ENCODE results near the gene MBD6.

The MBD6 gene

DNA sequence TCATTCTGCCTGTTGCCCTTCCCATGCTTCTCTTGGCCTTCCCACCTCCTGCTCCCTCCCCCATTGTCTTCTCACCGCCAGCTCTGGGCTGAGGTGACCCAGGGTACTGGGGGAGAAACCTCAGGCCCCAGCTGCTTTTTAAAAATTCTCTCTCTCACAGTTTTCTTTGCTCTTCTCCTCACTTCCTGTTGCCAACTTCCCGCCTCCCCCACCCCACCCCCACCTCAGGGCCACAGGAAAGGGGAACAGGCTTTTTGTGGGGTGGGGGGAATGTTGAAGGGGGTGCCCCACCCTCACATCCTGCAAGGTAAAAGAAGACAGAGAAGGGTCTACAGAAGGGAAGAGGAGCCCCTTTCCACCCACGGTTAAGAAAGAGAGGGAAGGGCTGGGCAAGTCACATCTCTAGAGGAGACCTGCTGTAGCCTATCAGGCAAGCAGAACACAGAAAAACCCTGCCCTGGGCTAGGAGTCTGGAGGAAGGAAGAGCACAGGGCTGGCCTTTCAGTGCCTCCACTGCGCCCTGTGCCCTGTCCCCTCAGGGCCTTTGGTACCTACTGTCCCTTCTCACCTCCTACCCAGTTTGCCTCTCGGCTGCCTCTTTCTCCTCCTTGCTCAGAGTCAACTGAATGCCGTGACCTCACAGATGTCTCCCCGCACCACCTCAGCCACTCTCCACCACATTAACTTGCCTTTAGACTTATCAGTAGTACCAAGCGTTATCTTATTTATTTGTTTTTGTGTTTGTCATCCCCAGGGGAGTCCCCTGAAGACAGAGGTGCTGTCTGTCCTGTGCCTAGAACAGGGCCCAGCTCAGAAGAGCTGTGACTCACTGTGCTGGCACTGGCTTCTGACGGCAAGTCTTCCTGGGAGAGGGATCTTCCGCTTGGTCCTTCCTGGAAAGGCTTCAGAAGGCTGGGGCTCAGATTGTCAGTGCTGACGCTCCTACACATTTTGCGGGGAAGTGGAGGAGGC lies 44.6 kb upstream of the MBD6 start:
- peak overlapping the region; percentile 81 for H3K27ac ChIP-seq (ENCODE audit: low read length)
- peaks cover 0 to 14% of the 10 kb centered on the region in 2 donors for H3K4me1 ChIP-seq (ENCODE audit: control insufficient read depth in 1 of 2, insufficient read depth in 2 of 2, low read length in 2 of 2)
- no peaks in the 10 kb centered on the region for H3K9me3 ChIP-seq (ENCODE audit: control insufficient read depth in 1 of 2, low read length in 2 of 2)
- no peaks in the 10 kb centered on the region for H3K36me3 ChIP-seq (ENCODE audit: control insufficient read depth in 1 of 2, insufficient read depth in 2 of 2, low read length in 2 of 2)
- H3K27me3 ChIP-seq (ENCODE audit: low read depth, low read length), result peaks cover 4% of the 10 kb centered on the region
- peak overlapping the region; percentile 5 to 65 for H3K4me3 ChIP-seq (ENCODE audit: low read depth in 1 of 2, low read length in 2 of 2)

DNA sequence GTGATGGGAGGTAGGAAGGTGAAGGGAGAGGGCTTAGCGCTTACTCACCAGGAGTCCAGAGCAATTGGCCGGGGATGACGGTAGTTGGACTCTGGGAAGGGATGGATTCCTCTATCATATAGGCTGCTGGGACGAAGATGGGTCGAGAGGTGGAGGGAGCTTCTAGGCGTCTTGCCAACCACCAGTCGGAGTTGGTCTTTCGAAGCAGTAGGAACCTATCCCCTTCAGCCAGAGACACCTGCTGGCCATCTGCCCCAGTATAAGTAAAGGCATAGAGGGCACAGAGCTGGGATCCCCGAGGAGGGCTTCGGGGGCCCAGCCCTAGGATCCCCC lies 43.6 kb upstream of the MBD6 start:
- H3K27me3 ChIP-seq (ENCODE audit: low read depth, low read length), result peaks cover 4% of the 10 kb centered on the region
- peak overlapping the region; percentile 81 for H3K27ac ChIP-seq (ENCODE audit: low read length)
- no peaks in the 10 kb centered on the region for H3K36me3 ChIP-seq (ENCODE audit: control insufficient read depth in 1 of 2, insufficient read depth in 2 of 2, low read length in 2 of 2)
- H3K4me3 ChIP-seq (ENCODE audit: low read depth in 1 of 2, low read length in 2 of 2), result peak overlapping the region in 1 of 2 donors; percentile 16
- H3K9me3 ChIP-seq (ENCODE audit: control insufficient read depth in 1 of 2, low read length in 2 of 2), result no peaks in the 10 kb centered on the region
- H3K4me1 ChIP-seq (ENCODE audit: control insufficient read depth in 1 of 2, insufficient read depth in 2 of 2, low read length in 2 of 2), result peaks cover 0 to 14% of the 10 kb centered on the region in 2 donors

DNA sequence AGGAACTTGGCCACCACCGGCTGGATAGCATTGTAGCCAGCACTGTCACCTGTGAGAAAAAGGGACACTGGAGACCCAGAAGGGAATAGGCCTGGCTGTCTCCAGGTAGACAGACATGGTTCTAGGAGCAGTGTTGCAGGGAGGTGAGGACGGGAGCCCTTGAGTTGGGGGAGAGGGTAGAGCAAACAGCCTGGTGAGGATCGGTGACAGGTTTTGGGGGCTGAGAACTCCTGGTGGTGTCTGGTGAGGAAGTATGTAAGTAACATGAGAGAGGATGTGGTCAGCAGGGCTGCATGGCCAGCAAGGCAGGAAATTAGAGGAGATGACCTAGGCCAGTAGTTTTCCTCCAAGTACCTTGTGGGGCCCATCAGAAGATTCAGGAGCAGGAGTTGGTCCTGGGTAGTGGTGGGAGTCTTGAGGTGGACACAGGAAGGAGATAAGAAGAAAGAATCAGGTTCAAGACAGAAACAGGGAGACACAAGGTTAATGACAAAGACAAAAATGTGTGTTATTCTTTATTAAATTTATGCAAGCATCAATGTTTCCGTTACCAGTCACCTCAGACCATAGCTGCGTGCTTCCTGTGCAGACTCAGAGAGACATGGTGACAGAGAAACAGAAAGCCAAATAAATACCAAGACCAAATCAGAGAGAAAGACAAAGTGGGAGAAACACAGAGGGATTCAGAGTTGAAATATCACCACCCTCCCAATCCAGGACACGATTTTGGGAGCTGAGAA lies 43.1 kb upstream of the MBD6 start, which contains the start of gene ARHGAP9:
TSS of gene ARHGAP9 (minus strand) at position 491 of the 740 bp plus-strand sequence. CDS start at position 31, 460 bp downstream.
- Histone ChIP-seq H3K27ac (ENCODE audit: low read length) (peak within 1 kb of the TSS; percentile 81), H3K4me3 (ENCODE audit: low read depth in 1 of 2, low read length in 2 of 2) (peak within 1 kb of the TSS in 1 of 2 donors; percentile 16), H3K9me3 (ENCODE audit: control insufficient read depth in 1 of 2, low read length in 2 of 2) (no peaks in the 10 kb centered on the region), H3K36me3 (ENCODE audit: control insufficient read depth in 1 of 2, insufficient read depth in 2 of 2, low read length in 2 of 2) (no peaks in the 10 kb centered on the region), H3K27me3 (ENCODE audit: low read depth, low read length) (peaks cover 4% of the 10 kb centered on the region), H3K4me1 (ENCODE audit: control insufficient read depth in 1 of 2, insufficient read depth in 2 of 2, low read length in 2 of 2) (peaks cover 0 to 14% of the 10 kb centered on the region in 2 donors)

DNA sequence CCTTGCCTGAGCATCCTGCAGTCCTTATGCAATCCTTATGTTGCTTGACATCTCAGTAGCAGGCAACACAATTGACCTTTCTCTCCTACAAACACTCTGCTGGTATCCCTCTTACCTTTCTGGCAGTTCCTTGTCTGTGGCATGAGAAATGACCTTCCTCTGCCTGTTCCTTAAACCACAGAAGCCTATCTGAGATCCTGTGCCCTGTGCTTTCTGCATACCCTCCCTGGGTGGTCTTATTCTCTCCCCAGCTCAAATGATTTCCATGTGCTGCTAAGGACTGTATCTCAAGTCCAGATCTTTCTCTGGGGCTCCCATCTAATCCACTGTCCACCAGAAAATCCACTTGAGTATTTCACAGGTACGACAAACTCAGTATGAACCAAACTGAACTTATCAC lies 41.0 kb upstream of the MBD6 start:
- no peaks in the 10 kb centered on the region for H3K27me3 ChIP-seq (ENCODE audit: low read depth, low read length)
- no peaks in the 10 kb centered on the region for H3K36me3 ChIP-seq (ENCODE audit: control insufficient read depth in 1 of 2, insufficient read depth in 2 of 2, low read length in 2 of 2)
- H3K27ac ChIP-seq (ENCODE audit: low read length), result no peak overlapping the region
- H3K4me3 ChIP-seq (ENCODE audit: low read depth in 1 of 2, low read length in 2 of 2), result no peak overlapping the region
- no peaks in the 10 kb centered on the region for H3K4me1 ChIP-seq (ENCODE audit: control insufficient read depth in 1 of 2, insufficient read depth in 2 of 2, low read length in 2 of 2)
- H3K9me3 ChIP-seq (ENCODE audit: control insufficient read depth in 1 of 2, low read length in 2 of 2), result no peaks in the 10 kb centered on the region

DNA sequence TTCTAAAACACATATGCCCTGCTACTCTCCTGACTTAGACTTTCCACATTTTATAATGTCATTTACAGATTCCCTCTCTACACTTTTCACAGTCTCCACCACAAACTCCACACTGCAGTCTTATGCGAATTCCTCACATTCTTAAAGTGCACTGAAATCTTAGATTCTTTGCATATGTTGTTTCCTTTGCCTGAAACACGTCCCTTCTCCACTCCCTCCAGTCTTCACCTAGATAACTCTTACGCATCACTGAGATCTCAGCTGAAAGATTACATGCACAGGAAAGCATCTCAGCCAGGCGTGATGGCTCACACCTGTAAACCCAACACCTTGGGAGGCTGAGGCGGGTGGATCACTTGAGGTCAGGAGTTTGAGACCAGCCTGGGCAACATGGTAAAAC lies 39.2 kb upstream of the MBD6 start:
- H3K9me3 ChIP-seq (ENCODE audit: control insufficient read depth in 1 of 2, low read length in 2 of 2), result no peaks in the 10 kb centered on the region
- H3K4me3 ChIP-seq (ENCODE audit: low read depth in 1 of 2, low read length in 2 of 2), result no peak overlapping the region
- H3K27ac ChIP-seq (ENCODE audit: low read length), result no peak overlapping the region
- peaks cover 1 to 3% of the 10 kb centered on the region in 2 donors for H3K4me1 ChIP-seq (ENCODE audit: control insufficient read depth in 1 of 2, insufficient read depth in 2 of 2, low read length in 2 of 2)
- no peaks in the 10 kb centered on the region for H3K27me3 ChIP-seq (ENCODE audit: low read depth, low read length)
- no peaks in the 10 kb centered on the region for H3K36me3 ChIP-seq (ENCODE audit: control insufficient read depth in 1 of 2, insufficient read depth in 2 of 2, low read length in 2 of 2)

DNA sequence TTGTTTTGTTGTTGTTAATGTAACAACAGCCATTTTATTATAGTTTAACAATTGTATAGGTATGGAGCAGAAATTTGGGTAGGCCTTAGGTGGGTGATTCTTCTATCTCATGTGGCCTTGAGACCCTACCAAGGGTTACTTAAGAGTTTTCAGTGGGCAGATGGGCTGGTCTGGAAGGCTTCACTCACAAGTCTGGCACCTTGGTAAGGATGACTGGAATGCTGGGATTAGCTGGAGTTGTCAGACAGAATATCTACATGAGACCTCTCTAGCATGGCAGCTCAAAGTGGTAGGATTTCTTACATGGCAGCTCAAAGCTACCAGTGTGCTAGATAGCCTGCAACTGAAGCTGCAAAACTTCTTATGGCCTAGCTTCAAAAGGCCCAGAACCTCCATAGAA lies 36.9 kb upstream of the MBD6 start:
- Histone ChIP-seq H3K36me3 (ENCODE audit: control insufficient read depth in 1 of 2, insufficient read depth in 2 of 2, low read length in 2 of 2) (peaks cover 14 to 17% of the 10 kb centered on the region in 2 donors), H3K4me3 (ENCODE audit: low read depth in 1 of 2, low read length in 2 of 2) (no peak overlapping the region), H3K4me1 (ENCODE audit: control insufficient read depth in 1 of 2, insufficient read depth in 2 of 2, low read length in 2 of 2) (peaks cover 3 to 13% of the 10 kb centered on the region in 2 donors), H3K27ac (ENCODE audit: low read length) (no peak overlapping the region), H3K27me3 (ENCODE audit: low read depth, low read length) (no peaks in the 10 kb centered on the region), H3K9me3 (ENCODE audit: control insufficient read depth in 1 of 2, low read length in 2 of 2) (no peaks in the 10 kb centered on the region)

DNA sequence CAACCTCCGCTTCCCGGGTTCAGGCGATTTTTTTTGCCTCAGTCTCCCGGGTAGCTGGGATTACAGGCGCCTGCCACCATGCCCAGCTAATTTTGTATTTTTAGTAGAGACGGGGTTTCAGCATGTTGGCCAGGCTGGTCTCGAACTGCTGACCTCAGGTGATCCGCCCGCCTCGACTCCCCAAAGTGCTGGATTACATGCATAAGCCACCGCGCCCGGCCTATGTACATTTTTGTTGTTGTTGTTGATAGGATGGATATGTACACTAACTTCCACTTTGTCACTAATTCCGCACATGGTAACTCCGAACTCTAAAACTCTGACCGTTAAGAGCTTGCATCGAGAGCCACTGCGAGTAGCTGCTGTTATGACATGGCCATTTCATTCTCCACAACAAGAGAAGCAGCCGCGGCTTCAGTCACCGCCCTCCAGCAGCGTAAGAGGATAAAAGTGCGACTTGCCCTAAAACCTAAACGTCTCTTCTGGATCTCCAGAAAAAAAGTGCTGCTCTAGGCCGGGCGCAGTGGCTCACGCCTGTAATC lies 35.5 kb upstream of the MBD6 start:
- Histone ChIP-seq H3K4me3 (ENCODE audit: low read depth in 1 of 2, low read length in 2 of 2) (peak overlapping the region; percentile 95 to 98), H3K27me3 (ENCODE audit: low read depth, low read length) (no peaks in the 10 kb centered on the region), H3K4me1 (ENCODE audit: control insufficient read depth in 1 of 2, insufficient read depth in 2 of 2, low read length in 2 of 2) (peaks cover 3 to 13% of the 10 kb centered on the region in 2 donors), H3K9me3 (ENCODE audit: control insufficient read depth in 1 of 2, low read length in 2 of 2) (no peaks in the 10 kb centered on the region), H3K27ac (ENCODE audit: low read length) (no peak overlapping the region), H3K36me3 (ENCODE audit: control insufficient read depth in 1 of 2, insufficient read depth in 2 of 2, low read length in 2 of 2) (peaks cover 24 to 29% of the 10 kb centered on the region in 2 donors)

DNA sequence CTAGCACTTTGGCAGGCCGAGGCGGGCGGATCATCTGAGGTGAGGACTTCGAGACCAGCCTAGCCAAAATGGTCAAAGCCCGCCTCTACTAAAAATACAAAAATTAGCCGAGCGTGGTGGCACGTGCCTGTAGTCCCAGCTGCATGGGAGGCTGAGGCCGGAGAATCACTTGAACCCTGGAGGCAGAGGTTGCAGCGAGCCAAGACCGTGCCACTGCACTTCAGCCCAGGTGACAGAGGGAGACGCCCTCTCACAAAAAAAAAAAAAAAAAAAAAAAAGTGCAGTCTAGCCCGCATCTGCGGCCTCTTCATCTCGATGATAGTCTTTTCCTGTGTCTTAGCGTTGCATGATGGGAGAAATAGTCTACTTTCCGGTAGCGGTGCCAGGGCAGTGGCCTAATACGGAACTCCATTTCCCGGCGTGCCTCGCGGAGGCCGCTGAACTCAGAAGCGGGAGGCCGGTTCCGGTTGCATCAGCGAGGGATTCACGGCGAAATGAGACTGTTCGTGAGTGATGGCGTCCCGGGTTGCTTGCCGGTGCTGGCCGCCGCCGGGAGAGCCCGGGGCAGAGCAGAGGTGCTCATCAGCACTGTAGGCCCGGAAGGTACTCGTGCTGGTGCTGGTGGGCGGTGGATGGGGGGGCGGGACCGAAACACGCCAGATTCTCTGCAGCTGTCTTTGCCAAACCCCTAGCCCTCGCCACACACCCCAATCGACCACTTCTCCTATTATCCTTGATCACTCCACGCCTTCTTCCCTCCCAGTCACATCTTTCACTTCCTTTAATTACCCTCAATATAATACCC lies 34.8 kb upstream of the MBD6 start, which contains the start of gene MARS1:
TSS of gene MARS1 (plus strand) at position 472 of the 805 bp plus-strand sequence. CDS start at position 495, 23 bp downstream.
- H3K4me1 ChIP-seq (ENCODE audit: control insufficient read depth in 1 of 2, insufficient read depth in 2 of 2, low read length in 2 of 2), result peaks cover 3 to 13% of the 10 kb centered on the region in 2 donors
- peak within 1 kb of the TSS; percentile 95 to 98 for H3K4me3 ChIP-seq (ENCODE audit: low read depth in 1 of 2, low read length in 2 of 2)
- no peaks in the 10 kb centered on the region for H3K9me3 ChIP-seq (ENCODE audit: control insufficient read depth in 1 of 2, low read length in 2 of 2)
- H3K36me3 ChIP-seq (ENCODE audit: control insufficient read depth in 1 of 2, insufficient read depth in 2 of 2, low read length in 2 of 2), result peaks cover 24 to 29% of the 10 kb centered on the region in 2 donors
- no peaks in the 10 kb centered on the region for H3K27me3 ChIP-seq (ENCODE audit: low read depth, low read length)
- peak within 1 kb of the TSS; percentile 72 for H3K27ac ChIP-seq (ENCODE audit: low read length)

DNA sequence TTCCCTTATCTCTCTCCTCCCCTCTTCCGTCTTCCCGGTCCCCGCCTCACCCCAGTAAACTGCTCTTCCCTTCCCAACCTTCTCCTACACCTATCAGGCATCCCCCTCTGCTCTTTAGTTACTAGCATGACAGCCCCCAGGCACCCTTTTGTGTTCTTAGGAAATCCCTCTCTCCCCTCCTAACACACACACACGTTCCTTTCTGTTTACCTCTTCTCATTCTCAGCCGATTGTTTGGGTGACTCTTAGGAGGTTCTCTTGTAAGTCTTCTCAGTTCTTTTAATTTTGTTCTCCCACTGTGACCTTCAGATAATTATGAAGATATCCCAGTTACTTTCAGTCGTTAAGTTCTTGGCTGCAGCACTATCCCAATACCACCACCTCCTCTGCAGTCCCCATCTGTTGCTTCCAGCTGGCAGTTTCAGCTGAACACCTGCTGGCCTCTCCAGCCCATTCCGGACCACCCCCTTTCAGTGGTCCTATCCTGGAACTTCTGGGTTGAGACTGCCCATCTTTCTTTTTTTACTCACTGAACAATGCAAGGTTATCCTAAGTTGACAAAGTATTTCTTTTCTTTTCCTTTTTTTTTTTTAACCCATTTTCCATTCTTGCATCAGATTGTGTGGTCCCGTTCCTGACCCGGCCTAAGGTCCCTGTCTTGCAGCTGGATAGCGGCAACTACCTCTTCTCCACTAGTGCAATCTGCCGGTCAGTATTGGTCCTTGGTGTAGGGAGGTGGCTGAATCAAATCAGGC lies 34.0 kb upstream of the MBD6 start:
- peaks cover 3 to 13% of the 10 kb centered on the region in 2 donors for H3K4me1 ChIP-seq (ENCODE audit: control insufficient read depth in 1 of 2, insufficient read depth in 2 of 2, low read length in 2 of 2)
- H3K27me3 ChIP-seq (ENCODE audit: low read depth, low read length), result no peaks in the 10 kb centered on the region
- no peaks in the 10 kb centered on the region for H3K9me3 ChIP-seq (ENCODE audit: control insufficient read depth in 1 of 2, low read length in 2 of 2)
- peak overlapping the region; percentile 72 for H3K27ac ChIP-seq (ENCODE audit: low read length)
- peak overlapping the region; percentile 95 to 98 for H3K4me3 ChIP-seq (ENCODE audit: low read depth in 1 of 2, low read length in 2 of 2)
- H3K36me3 ChIP-seq (ENCODE audit: control insufficient read depth in 1 of 2, insufficient read depth in 2 of 2, low read length in 2 of 2), result peaks cover 24 to 29% of the 10 kb centered on the region in 2 donors

DNA sequence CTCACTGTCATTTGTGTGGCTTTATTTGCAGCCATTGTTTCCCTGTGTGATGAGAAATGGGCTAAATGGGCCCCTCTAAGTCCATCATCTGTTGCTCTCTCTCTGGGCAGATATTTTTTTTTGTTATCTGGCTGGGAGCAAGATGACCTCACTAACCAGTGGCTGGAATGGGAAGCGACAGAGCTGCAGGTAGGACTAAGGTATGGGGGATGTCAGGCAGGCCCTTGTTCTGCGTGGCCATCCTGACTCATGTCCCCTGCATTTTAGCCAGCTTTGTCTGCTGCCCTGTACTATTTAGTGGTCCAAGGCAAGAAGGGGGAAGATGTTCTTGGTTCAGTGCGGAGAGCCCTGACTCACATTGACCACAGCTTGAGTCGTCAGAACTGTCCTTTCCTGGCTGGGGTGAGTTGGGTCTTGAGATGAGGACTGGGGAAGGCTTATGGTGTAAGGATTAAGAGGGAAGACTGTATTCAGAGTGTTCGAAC lies 33.4 kb upstream of the MBD6 start:
- Histone ChIP-seq H3K4me1 (ENCODE audit: control insufficient read depth in 1 of 2, insufficient read depth in 2 of 2, low read length in 2 of 2) (peaks cover 3 to 13% of the 10 kb centered on the region in 2 donors), H3K9me3 (ENCODE audit: control insufficient read depth in 1 of 2, low read length in 2 of 2) (no peaks in the 10 kb centered on the region), H3K27me3 (ENCODE audit: low read depth, low read length) (no peaks in the 10 kb centered on the region), H3K27ac (ENCODE audit: low read length) (peak overlapping the region; percentile 72), H3K36me3 (ENCODE audit: control insufficient read depth in 1 of 2, insufficient read depth in 2 of 2, low read length in 2 of 2) (peaks cover 24 to 29% of the 10 kb centered on the region in 2 donors), H3K4me3 (ENCODE audit: low read depth in 1 of 2, low read length in 2 of 2) (peak overlapping the region; percentile 95 to 98)
